Measurements from ENCODE around the gene BBS10.

The BBS10 gene

GRCh38 chr12:76303989-76304460 lies 44.2 kb downstream of the BBS10 start:
- no peak for DNase-seq (ENCODE audit: low read depth in 2 of 2)
- no peak overlapping the region for H3K4me3 ChIP-seq (replicated peaks in 1 of 2; ENCODE audit: low read depth in 2 of 2, low read length in 2 of 2)
- no peak for TF ChIP-seq CTCF (IDR thresholded peaks at IDR 0.05; ENCODE audit: low read depth, low read length)

- no peak for DNase-seq (ENCODE audit: low read depth in 2 of 2)
- no peak for TF ChIP-seq CTCF (IDR thresholded peaks at IDR 0.05; ENCODE audit: low read depth, low read length)
Measured at GRCh38 chr12:76303365-76303764, 44.9 kb downstream of the BBS10 start.

GRCh38 chr12:76300297-76300665 lies 47.9 kb downstream of the BBS10 start:
- no peak for DNase-seq (ENCODE audit: low read depth in 2 of 2)
- no peak for TF ChIP-seq CTCF (IDR thresholded peaks at IDR 0.05; ENCODE audit: low read depth, low read length)
- no peak overlapping the region for H3K4me3 ChIP-seq (replicated peaks in 1 of 2; ENCODE audit: low read depth in 2 of 2, low read length in 2 of 2)

More at GRCh38 chr12:76303365-76303764, 44.9 kb downstream of the BBS10 start:
- H3K4me3 ChIP-seq (replicated peaks in 1 of 2; ENCODE audit: low read depth in 2 of 2, low read length in 2 of 2): no peak overlapping the region

DNA sequence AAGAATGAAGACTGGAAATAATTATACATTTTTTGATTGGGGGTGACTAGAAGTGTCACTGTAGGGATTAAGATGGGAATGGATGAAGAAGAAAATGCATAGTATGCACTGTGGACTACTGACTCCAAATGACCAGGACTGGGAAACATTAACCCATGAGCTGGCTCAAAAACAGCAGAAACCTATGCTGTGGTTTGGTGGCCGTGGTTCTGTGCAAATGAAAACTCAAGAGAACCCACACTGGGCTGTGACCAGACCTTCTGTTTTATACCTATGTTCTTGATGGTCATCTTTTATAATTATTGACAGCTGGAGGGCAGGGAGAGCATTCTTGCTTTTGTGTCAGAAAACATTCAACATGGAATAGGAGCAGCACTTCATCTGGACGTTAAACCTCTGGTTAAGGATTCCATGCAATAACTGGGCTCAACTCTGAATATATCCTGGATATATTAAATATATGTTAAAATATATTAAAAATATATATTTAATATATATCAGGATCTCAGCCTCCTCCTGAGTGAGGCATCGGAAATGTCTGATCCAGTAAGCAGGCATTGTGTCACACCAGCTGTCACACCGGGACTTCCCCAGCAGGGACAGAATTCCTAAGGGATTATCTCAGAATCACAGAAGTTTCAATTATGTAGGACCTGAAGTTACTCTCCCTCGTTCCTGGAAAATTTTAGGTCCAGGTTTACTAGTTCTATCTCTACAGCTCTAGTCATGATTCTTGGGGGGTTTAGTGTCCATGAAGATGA lies 48.5 kb downstream of the BBS10 start:
- no peak overlapping the region for H3K4me3 ChIP-seq (replicated peaks in 1 of 2; ENCODE audit: low read depth in 2 of 2, low read length in 2 of 2)
- DNase-seq (ENCODE audit: low read depth in 2 of 2): no peak
- TF ChIP-seq CTCF (IDR thresholded peaks at IDR 0.05; ENCODE audit: low read depth, low read length): no peak

All from cardiac fibroblast (primary cell).